Activated CD4-positive, alpha-beta T cell treated with anti-CD3 and anti-CD28 coated beads, Interleukin-2, amount 10 ng/mL, durations not matched to agents 7 days and 5 days (primary cell): ENCODE measurements around the gene BMPER. TPM values are rescaled to one million over a fixed set of nuclear protein-coding genes. Genes with fewer than 3 reads are reported as not detected.

Experiments
- CTCF ChIA-PET: fragments of 350-600 bp; sonication (Branson Sonifier 250); formaldehyde crosslinking; loops from one replicate; lab custom pipeline; 2021; ENCODE audit warnings: antibody characterized with exemption; lab: Charles Lee
- POLR2A ChIA-PET: fragments of 350-600 bp; sonication (Branson Sonifier 250); formaldehyde crosslinking; loops from one replicate; lab custom pipeline; 2021; ENCODE audit warnings: antibody characterized with exemption; lab: Charles Lee
- DNase-seq: peaks from one replicate; pipeline ENCODE4 v3.0.0-alpha.2; 2020
- H3K27ac Mint-ChIP-seq: one replicate; pipeline ENCODE4 v1.8.0; 2021; ENCODE audit warnings: mild to moderate bottlenecking, moderate library complexity, mixed read lengths
- H3K27me3 Mint-ChIP-seq: one replicate; pipeline ENCODE4 v1.8.0; 2021; ENCODE audit warnings: mixed read lengths
- H3K36me3 Mint-ChIP-seq: one replicate; pipeline ENCODE4 v1.8.0; 2021; ENCODE audit warnings: low read depth, mixed read lengths
- H3K4me1 Mint-ChIP-seq: one replicate; pipeline ENCODE4 v1.8.0; 2021; ENCODE audit warnings: mixed read lengths
- H3K4me3 Mint-ChIP-seq: one replicate; pipeline ENCODE4 v1.8.0; 2021; ENCODE audit warnings: mild to moderate bottlenecking, moderate library complexity, mixed read lengths
- H3K9me3 Mint-ChIP-seq: one replicate; pipeline ENCODE4 v1.8.0; 2021; ENCODE audit warnings: mixed read lengths
- total RNA-seq, 2 experiments: library from RNA; stranded (reverse); gene quantifications; one replicate each; pipeline ENCODE4 v1.2.3, GENCODE V29; 2021

Gene BMPER
- total RNA-seq, 2 experiments from 2014 or later, result not detected

DNA sequence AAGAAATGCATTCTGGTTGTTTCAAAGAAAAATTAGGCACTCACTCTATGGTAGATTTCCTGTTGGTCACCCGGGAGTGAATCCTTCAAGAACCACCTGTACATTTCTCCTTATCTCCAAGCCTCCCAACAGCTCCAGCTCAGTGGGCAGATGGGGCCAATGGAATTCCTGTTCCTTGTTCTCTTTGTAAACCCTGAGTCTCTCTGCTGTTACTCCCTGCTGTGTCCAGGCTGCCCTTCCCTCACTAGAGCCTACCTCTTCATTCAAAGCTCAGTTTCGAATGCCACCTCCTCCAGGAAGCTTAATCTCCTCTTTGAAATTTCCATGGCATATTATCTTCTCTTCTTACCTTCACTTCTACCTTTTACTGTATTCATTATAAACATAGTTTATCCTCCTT lies 3.5 kb upstream of the BMPER start:
- H3K9me3 Mint-ChIP-seq, result no peaks in the 10 kb centered on the region
- H3K4me3 Mint-ChIP-seq, result no peak overlapping the region
- peaks cover 8% of the 10 kb centered on the region for H3K4me1 Mint-ChIP-seq
- H3K27me3 Mint-ChIP-seq, result peaks cover 63% of the 10 kb centered on the region
- CTCF ChIA-PET, result no interaction called here
- DNase-seq, result no peak
- H3K27ac Mint-ChIP-seq, result no peak overlapping the region
- POLR2A ChIA-PET, result no interaction called here
- no peaks in the 10 kb centered on the region for H3K36me3 Mint-ChIP-seq

DNA sequence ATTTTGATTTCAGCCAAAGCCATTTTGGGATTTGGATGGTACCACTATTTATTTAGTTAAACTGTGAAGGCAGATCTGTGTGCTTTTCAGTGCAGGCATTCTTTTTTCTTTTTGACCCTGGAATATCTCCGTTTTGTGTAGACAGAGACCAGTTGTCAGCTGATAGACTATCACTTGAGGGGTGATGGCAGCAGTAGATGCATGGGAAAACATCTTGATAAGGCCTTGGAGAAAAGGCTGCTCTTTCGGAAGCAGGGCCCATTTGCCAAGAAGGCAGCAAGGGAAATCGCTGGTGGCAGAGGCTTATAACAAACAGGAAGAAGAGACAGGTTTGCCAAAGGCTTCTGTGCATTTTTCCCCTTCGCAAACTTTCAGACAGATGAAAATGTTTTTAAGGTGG lies 2.6 kb upstream of the BMPER start:
- H3K27ac Mint-ChIP-seq, result no peak overlapping the region

DNA sequence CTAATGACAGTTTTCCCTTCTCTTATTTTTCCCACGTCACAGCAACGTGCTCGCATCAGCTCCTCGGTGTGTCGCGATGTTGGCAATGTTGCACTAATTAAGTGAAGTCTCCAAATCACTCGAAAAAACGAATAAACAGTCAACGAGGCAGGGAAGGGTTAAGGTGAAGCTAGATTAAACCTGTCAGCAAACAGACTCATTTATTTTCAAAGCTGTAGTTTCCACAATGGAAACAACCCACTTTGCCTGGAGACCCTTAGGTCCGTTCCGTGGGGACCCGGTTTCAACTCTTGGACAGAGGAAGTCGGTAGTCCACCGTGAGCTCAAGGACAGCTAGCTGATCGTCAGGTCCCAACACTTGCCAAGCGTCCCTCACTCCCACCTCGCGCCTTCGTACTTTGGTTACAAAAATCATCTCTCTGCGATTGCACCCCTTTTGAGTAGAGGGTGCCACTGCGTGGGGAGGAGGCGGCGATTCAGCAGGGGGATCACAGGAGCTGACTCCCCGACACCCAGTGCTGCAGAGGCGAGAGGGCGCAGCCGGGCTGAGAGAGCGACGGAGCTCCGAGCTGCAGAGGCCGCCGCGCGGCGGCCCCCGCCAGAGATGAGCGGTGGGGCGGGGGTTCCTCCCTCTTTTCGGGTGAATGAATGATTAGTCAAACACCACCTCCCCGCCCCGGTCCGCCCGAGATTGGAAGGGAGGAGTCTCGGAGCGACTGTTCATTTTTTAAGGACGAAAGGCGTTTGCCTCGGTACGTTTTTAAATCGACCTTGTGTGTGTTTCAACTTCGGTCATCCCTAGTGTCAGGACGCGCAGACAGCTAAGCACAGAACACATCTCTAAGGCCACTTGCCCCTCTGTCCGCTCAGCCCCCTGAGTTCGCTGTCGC lies 1.3 kb upstream of the BMPER start:
- H3K9me3 Mint-ChIP-seq, result no peaks in the 10 kb centered on the region
- H3K4me1 Mint-ChIP-seq, result peaks cover 8% of the 10 kb centered on the region
- no peak overlapping the region for H3K27ac Mint-ChIP-seq
- DNase-seq, result no peak
- ChIA-PET CTCF (interaction anchor here (0.6 to 1.5 kb wide), 3 partner anchors 9 to 666 kb away, joined by 3 to 5 read pairs (median 4); no protein-coding TSS in a partner anchor), POLR2A (no interaction called here)
- peak overlapping the region; percentile 57 for H3K4me3 Mint-ChIP-seq
- peaks cover 67% of the 10 kb centered on the region for H3K27me3 Mint-ChIP-seq
- H3K36me3 Mint-ChIP-seq, result no peaks in the 10 kb centered on the region

More for the DNA sequence above, 2.6 kb upstream of the BMPER start:
- H3K36me3 Mint-ChIP-seq, result no peaks in the 10 kb centered on the region
- peaks cover 8% of the 10 kb centered on the region for H3K4me1 Mint-ChIP-seq
- H3K4me3 Mint-ChIP-seq, result no peak overlapping the region
- POLR2A ChIA-PET, result no interaction called here
- DNase-seq, result no peak
- no peaks in the 10 kb centered on the region for H3K9me3 Mint-ChIP-seq
- CTCF ChIA-PET, result no interaction called here
- peaks cover 68% of the 10 kb centered on the region for H3K27me3 Mint-ChIP-seq

DNA sequence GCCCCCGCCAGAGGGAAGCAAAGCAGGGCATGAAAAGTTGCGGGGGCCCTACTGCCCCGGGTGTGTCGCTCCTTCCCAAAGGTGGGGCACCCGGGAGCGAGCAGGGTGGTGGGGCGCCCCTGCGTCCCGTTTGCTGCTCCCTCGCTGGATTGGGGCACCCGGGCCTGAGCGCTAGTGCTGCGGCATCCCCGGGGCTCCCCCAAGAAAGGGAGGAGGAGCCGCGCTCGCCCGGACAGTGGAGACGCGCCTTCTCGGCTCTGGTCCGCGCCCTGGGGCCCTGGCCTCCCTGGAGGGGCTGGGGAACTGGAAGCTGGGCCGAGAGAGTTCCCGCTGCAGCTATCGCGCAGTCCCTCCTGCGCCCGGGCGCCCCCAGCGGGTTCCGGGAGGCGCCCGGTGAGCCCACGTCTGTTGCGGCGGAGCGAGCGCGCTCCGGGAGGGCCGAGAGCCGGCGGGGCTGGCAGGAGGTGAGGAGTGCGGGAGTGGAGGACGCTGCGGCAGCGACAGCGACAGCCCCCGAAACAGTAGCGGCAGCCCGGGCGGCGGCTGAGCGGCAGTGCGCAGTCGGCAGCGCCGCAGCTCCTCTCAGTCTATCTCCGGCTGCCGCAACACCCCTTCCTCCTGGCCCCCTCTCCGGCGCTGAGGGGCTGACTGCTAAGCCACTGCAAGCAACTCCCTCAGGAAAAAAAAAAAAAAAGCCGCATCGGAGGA lies 504 bp upstream of the BMPER start:
- Mint-ChIP-seq H3K4me3 (peak overlapping the region; percentile 57), H3K4me1 (peaks cover 8% of the 10 kb centered on the region), H3K36me3 (no peaks in the 10 kb centered on the region), H3K27me3 (peaks cover 67% of the 10 kb centered on the region), H3K9me3 (no peaks in the 10 kb centered on the region), H3K27ac (no peak overlapping the region)
- no peak for DNase-seq
- ChIA-PET CTCF (interaction anchor here (1.2 to 1.5 kb wide), 2 partner anchors 9 to 28 kb away, joined by 4 to 5 read pairs; no protein-coding TSS in a partner anchor), POLR2A (no interaction called here)

DNA sequence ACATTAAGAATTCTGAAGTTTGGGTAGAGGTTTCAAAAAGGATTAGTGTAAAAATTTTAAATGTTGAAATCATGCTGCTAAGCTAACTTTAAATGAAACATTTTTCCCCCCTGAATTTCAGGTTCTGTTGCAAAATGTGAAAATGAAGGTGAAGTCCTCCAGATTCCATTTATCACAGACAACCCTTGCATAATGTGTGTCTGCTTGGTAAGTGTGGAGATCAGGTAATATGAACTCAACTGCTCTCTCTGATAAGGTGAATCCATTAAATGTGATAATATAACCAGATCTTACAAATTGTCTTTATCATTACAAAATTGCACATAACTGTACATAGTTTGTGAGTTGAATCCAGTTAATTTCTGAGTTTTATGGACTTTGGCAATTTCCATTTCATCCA lies 1.4 kb downstream of the BMPER start:
- CTCF ChIA-PET, result no interaction called here
- DNase-seq, result no peak
- Mint-ChIP-seq H3K36me3 (no peaks in the 10 kb centered on the region), H3K4me1 (peaks cover 8% of the 10 kb centered on the region), H3K27me3 (peaks cover 63% of the 10 kb centered on the region), H3K4me3 (no peak overlapping the region), H3K27ac (no peak overlapping the region), H3K9me3 (no peaks in the 10 kb centered on the region)
- POLR2A ChIA-PET, result no interaction called here

DNA sequence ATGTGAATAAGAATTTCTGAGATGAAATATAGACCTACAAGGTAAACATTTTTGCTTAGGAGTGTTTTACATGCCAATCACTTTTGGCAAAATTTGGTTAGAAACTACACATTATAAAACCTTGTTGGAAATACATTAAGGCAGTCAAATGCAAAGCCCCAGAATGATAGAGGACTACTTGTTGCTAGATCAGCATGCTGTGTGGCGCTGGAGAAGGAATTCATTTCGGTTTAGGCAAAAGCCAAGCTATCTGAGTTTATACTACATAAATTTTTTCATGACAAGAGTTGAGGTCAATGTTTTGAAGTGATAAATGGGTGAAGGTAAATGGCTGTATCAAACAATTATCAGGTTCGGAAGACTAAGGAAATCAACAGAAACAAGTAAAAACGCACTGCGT lies 2.3 kb downstream of the BMPER start:
- no peak for DNase-seq
- Mint-ChIP-seq H3K4me1 (peaks cover 8% of the 10 kb centered on the region), H3K27me3 (peaks cover 54% of the 10 kb centered on the region), H3K4me3 (no peak overlapping the region), H3K36me3 (no peaks in the 10 kb centered on the region), H3K9me3 (no peaks in the 10 kb centered on the region), H3K27ac (no peak overlapping the region)
- POLR2A ChIA-PET, result no interaction called here
- CTCF ChIA-PET, result no interaction called here

DNA sequence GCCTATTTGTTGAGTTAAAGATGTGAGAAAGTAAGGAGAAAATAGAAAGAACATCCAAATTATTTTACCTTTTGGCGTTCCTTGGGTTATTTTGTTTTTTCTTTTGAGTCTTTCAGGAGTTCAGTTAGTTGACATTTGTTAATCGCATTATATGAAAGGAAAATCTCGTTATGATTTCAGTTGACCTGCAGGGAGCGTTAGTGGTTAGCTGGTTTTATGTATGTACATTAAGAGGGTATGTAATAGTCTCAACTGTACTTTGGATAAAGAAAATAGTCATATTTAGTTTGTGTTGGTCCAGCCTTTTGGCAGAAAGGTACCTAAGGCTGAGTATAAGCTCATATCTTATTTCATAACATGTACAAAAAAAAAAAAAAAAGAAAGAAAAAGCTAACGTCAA lies 4.0 kb downstream of the BMPER start:
- no peaks in the 10 kb centered on the region for H3K9me3 Mint-ChIP-seq
- H3K4me3 Mint-ChIP-seq, result no peak overlapping the region
- POLR2A ChIA-PET, result no interaction called here
- CTCF ChIA-PET, result no interaction called here
- H3K36me3 Mint-ChIP-seq, result no peaks in the 10 kb centered on the region
- no peak overlapping the region for H3K27ac Mint-ChIP-seq
- DNase-seq, result no peak
- peaks cover 37% of the 10 kb centered on the region for H3K27me3 Mint-ChIP-seq
- H3K4me1 Mint-ChIP-seq, result peaks cover 2% of the 10 kb centered on the region

DNA sequence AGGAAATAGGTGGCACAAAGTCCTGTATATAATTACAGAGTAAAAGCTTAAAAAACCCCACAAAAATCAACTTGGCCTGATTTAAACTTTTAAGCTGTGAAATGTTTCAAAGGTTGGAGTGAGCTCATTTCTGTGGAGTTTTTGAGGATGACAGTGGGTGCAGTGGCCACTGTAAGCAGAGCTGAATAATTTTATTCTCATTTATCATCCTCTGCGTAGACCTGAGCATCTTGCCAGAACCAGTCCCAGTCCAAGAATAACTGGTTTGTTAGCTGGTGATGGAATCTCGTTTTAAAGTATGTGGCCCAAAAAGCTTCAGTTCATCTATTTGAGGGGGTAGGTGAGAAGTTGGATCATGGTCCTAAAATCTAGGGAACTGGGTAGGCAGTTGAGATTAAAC lies 4.4 kb downstream of the BMPER start:
- H3K27me3 Mint-ChIP-seq, result peaks cover 34% of the 10 kb centered on the region
- no peak overlapping the region for H3K4me3 Mint-ChIP-seq
- CTCF ChIA-PET, result no interaction called here
- no peak for DNase-seq
- H3K4me1 Mint-ChIP-seq, result no peaks in the 10 kb centered on the region
- POLR2A ChIA-PET, result no interaction called here
- no peaks in the 10 kb centered on the region for H3K9me3 Mint-ChIP-seq
- no peaks in the 10 kb centered on the region for H3K36me3 Mint-ChIP-seq
- no peak overlapping the region for H3K27ac Mint-ChIP-seq

DNA sequence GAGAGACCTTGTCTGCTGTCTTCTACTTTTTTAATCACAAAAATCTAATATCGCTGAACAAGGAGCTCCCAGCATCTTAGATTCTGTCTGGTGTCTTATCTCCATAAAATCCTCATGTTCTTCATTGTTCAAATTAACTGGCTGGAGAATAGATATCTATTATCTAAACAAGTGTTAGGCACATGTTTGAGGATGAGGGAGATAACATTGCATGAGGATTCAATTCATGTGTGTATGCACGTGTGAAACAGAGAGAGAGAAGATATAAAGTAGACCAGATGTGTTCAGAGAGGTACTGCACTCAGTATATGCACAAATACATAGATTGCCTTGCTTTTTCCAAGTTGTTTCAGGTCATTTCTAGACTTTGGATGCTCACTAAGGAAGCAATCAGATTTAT lies 5.4 kb downstream of the BMPER start:
- ChIA-PET POLR2A (no interaction called here), CTCF (interaction anchor here (1.3 kb wide), 1 partner anchor 53 kb away, joined by 4 read pairs; no protein-coding TSS in a partner anchor)
- DNase-seq, result no peak
- H3K4me1 Mint-ChIP-seq, result no peaks in the 10 kb centered on the region
- no peak overlapping the region for H3K27ac Mint-ChIP-seq
- H3K9me3 Mint-ChIP-seq, result no peaks in the 10 kb centered on the region
- no peak overlapping the region for H3K4me3 Mint-ChIP-seq
- no peaks in the 10 kb centered on the region for H3K36me3 Mint-ChIP-seq
- H3K27me3 Mint-ChIP-seq, result peaks cover 32% of the 10 kb centered on the region

DNA sequence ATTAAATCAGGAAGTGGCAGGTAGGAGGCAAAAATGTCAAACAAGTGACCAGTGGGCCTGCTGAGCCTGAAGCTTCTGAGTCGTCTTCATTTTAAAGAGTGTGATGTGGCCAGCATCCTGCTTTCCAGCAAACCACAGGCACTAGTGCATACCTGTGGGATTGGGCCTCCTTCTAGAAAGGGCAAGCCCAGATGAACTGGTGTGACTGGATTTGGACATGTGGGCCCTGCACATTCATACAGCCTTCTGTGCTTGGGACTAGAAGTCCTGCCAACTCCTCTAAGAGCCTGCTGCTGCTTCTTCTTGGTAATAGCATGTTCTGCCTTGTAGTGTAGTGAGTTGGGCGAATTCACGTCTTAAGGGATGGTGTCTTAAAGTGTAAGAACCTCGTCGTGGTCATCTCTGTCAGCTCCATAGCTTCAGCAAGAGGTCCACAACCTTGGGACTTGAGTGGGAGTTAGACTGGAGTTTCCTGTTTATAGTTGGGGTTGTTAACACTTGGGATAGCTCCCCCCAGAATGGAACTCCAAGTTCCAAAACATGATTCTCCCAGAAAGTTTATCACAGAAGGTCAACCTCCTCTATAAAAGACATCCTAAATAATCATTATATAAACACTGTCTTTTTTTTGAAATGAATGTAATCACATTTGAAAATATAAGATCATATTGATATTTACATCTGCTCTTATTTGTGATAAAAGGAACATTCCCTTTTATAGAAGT lies 11.2 kb downstream of the BMPER start:
- CTCF ChIA-PET, result no interaction called here
- no peaks in the 10 kb centered on the region for H3K27me3 Mint-ChIP-seq
- no peaks in the 10 kb centered on the region for H3K36me3 Mint-ChIP-seq
- POLR2A ChIA-PET, result no interaction called here
- no peaks in the 10 kb centered on the region for H3K4me1 Mint-ChIP-seq
- H3K9me3 Mint-ChIP-seq, result no peaks in the 10 kb centered on the region
- no peak for DNase-seq
- H3K27ac Mint-ChIP-seq, result no peak overlapping the region
- H3K4me3 Mint-ChIP-seq, result no peak overlapping the region

DNA sequence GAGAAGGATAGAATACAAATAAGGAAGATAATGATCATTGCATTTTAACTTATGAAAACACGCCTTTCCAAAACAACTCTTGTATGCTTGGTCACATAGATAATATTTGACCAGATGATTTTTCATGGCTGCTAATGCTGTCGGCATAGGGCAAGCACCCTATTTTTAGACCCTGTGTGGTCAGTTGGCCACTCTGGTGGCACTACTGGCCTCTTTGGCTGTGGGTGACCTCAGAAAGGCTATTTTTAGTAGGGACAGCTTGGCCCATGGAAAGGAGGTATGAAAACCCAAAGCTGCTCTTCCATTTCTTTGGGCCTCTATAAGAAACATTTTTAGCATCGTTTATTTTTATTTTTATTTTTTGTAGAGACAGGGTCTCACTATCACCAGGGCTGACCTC lies 12.3 kb downstream of the BMPER start:
- H3K27me3 Mint-ChIP-seq, result no peaks in the 10 kb centered on the region
- ChIA-PET POLR2A (no interaction called here), CTCF (no interaction called here)
- H3K27ac Mint-ChIP-seq, result no peak overlapping the region
- H3K36me3 Mint-ChIP-seq, result no peaks in the 10 kb centered on the region
- no peaks in the 10 kb centered on the region for H3K9me3 Mint-ChIP-seq
- DNase-seq, result no peak
- no peaks in the 10 kb centered on the region for H3K4me1 Mint-ChIP-seq
- no peak overlapping the region for H3K4me3 Mint-ChIP-seq

DNA sequence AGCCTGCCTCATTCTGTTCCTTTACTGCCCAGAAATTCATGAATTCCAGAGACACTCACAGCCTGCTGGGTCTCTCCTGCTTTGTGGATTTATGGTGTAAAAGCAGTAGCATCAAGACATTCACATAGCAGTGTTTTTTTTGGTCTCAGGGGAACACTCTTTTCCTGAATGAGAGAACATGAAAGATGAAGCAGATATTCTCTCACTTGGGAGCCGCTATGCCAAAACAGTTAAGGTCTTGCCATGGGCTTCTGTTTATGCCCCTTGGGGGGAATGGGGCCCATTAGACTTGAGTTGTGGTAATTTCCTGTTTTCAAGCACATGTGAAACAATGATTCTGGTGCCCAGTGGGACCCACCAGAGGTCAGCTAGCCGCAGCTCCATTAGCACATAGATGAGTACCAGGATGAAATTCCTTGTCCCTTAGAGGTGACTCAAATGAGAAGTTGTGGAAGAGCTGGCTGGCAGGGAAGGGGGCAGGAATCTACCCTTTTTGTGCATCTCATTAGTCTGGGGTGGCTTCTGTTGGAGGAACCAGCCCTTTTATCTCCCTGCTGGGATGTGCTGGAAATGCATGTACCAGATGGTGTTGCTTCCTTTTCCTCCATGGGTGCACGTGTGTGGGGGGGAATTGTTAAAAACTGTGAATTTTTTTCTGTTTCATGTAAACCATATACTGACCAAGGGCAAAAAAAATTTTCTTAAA lies 13.3 kb downstream of the BMPER start:
- H3K9me3 Mint-ChIP-seq, result no peaks in the 10 kb centered on the region
- CTCF ChIA-PET, result no interaction called here

More for the DNA sequence above, 13.3 kb downstream of the BMPER start:
- H3K4me3 Mint-ChIP-seq, result no peak overlapping the region
- no peaks in the 10 kb centered on the region for H3K36me3 Mint-ChIP-seq
- no peaks in the 10 kb centered on the region for H3K27me3 Mint-ChIP-seq
- no peak overlapping the region for H3K27ac Mint-ChIP-seq
- POLR2A ChIA-PET, result no interaction called here
- H3K4me1 Mint-ChIP-seq, result no peaks in the 10 kb centered on the region
- DNase-seq, result no peak
